NCI-H1417 treated with DMSO at 0.1 percent for 48 hours (cell line): ENCODE measurements around the gene GNGT2.

Experiments used
- DNase-seq: peaks from one replicate; lab custom pipeline; 2025; lab: John Stamatoyannopoulos, UW

GNGT2 gene

GRCh38 chr17:49170216-49170615 is 40.2 kb downstream of the GNGT2 start:
- no peak for DNase-seq

GRCh38 chr17:49168706-49169105 is 41.7 kb downstream of the GNGT2 start:
- DNase-seq: no peak

GRCh38 chr17:49165143-49165542 is 45.2 kb downstream of the GNGT2 start:
- no peak for DNase-seq

GRCh38 chr17:49162866-49163265 is 47.5 kb downstream of the GNGT2 start:
- no peak for DNase-seq

- no peak for DNase-seq
These were observed 52.6 kb downstream of the GNGT2 start for GRCh38 chr17:49157784-49158183.

- no peak for DNase-seq
These were observed 54.1 kb downstream of the GNGT2 start for GRCh38 chr17:49156256-49156655.
